CD4-positive, alpha-beta T cell (primary cell): ENCODE results near the gene STK40. TPM values are rescaled to one million over a fixed set of nuclear protein-coding genes. Genes with fewer than 3 reads are reported as not detected.
A peak's percentile ranks its signal among the peaks of the same experiment; 100 is the strongest.

ENCODE experiments used
- ATAC-seq: fragments of 200-7000 bp; cut with Tn5 transposase; one replicate; pipeline ENCODE4 v1.10.0; 2022; ENCODE audit warnings: mild to moderate bottlenecking; ENCODE audit not compliant: poor library complexity
- CTCF ChIA-PET: fragments of 350-600 bp; sonication (Branson Sonifier 250); formaldehyde crosslinking; loops from one replicate; lab custom pipeline; 2021; ENCODE audit warnings: antibody characterized with exemption, inconsistent platforms; lab: Charles Lee
- POLR2A ChIA-PET: fragments of 350-600 bp; sonication (Branson Sonifier 250); formaldehyde crosslinking; loops from one replicate; lab custom pipeline; 2021; ENCODE audit warnings: antibody characterized with exemption, inconsistent platforms; lab: Charles Lee
- DNase-seq, 14 experiments: peaks; one replicate each; pipeline ENCODE4 v3.0.0-alpha.2; 2013 to 2020; ENCODE audit warnings: mixed read lengths in 2 of 14
- H3K27ac ChIP-seq, 2 donors: one replicate each; pipeline versions ENCODE4 v1.5.1 to v1.7.0; 2013; ENCODE audit warnings: low read length in 2 of 2, low read depth in 1 of 2, mild to moderate bottlenecking in 1 of 2
- H3K27me3 ChIP-seq, 2 experiments: 1 replicate in 1 of 2; 2 replicates in 1 of 2; pipeline versions ENCODE4 v1.6.1 to v1.7.0; 2013; ENCODE audit warnings: low read length in 2 of 2, control low read depth in 1 of 2, mild to moderate bottlenecking in 1 of 2, moderate library complexity in 1 of 2; ENCODE audit not compliant: insufficient read depth in 2 of 2, control insufficient read depth in 1 of 2
- H3K36me3 ChIP-seq: one replicate; pipeline ENCODE4 v1.6.1; 2013; ENCODE audit warnings: low read length, control low read depth; ENCODE audit not compliant: insufficient read depth
- H3K4me1 ChIP-seq: one replicate; pipeline ENCODE4 v1.6.1; 2013; ENCODE audit warnings: low read length, control low read depth; ENCODE audit not compliant: insufficient read depth
- H3K4me3 ChIP-seq: one replicate; pipeline ENCODE4 v1.5.1; 2013; ENCODE audit warnings: mild to moderate bottlenecking, low read length, moderate library complexity
- H3K9me3 ChIP-seq, 2 experiments: 1 replicate in 1 of 2; 2 replicates in 1 of 2; pipeline versions ENCODE4 v1.6.1 to v1.7.0; 2013; ENCODE audit warnings: low read length in 2 of 2, mild to moderate bottlenecking in 2 of 2, control low read depth in 1 of 2, moderate library complexity in 1 of 2; ENCODE audit not compliant: control insufficient read depth in 1 of 2, insufficient read depth in 1 of 2
- H3K27ac Mint-ChIP-seq: one replicate; pipeline ENCODE4 v1.8.0; 2020; ENCODE audit warnings: mixed read lengths
- H3K27me3 Mint-ChIP-seq: one replicate; pipeline ENCODE4 v1.8.0; 2021; ENCODE audit warnings: mixed read lengths
- H3K36me3 Mint-ChIP-seq: one replicate; pipeline ENCODE4 v1.8.0; 2021; ENCODE audit warnings: low read depth, mixed read lengths
- H3K4me1 Mint-ChIP-seq: one replicate; pipeline ENCODE4 v1.8.0; 2021; ENCODE audit warnings: low read depth, mixed read lengths
- H3K4me3 Mint-ChIP-seq: one replicate; pipeline ENCODE4 v1.8.0; 2020; ENCODE audit warnings: mild to moderate bottlenecking, mixed read lengths
- H3K9me3 Mint-ChIP-seq: one replicate; pipeline ENCODE4 v1.8.0; 2020; ENCODE audit warnings: mixed read lengths
- intact Hi-C, 2 experiments: fragments of 100-400 bp; cut with DNase I in 1 of 2; cut with micrococcal nuclease in 1 of 2; formaldehyde crosslinking; loops; one replicate each; pipeline versions ENCODE4 v1.15.1 to v1.9.0; 2023 to 2025; cut with DNase I, micrococcal nuclease
- total RNA-seq, 174 experiments: library from RNA in 2 of 174; stranded (reverse) in 2 of 174; gene quantifications; one replicate each; pipeline ENCODE4 v1.2.3 and lab custom pipeline; 2021 to 2026
- TF ChIP-seq, protein P1 (sequence below): fragments of 200-600 bp; IDR thresholded peaks from one replicate; pipeline ENCODE4 v1.8.0; 2022; ENCODE audit warnings: antibody characterized with exemption, mild to moderate bottlenecking

Gene STK40
- total RNA-seq, 2 experiments from 2014 or later = 17.8 to 20.7 TPM

DNA sequence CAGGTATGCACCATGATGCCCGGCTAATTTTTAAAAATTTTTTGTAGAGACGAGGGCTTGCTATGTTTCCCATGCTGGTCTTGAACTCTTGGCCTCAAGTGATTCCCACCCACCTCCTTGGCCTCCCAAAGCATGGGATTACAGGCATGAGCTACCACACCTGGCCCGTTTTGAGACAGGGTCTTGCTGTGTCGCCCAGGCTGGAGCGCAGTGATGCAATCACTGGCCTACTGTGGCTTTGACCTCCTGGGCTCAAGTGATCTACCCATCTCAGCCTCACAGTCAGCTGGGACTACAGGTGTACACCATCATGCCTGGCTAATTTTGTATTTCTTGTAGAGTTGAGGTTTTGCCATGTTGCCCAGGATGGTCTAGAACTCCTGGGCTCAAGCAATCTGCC is 87.1 kb downstream of the STK40 start:
- ChIA-PET POLR2A (interaction anchor here (1.1 kb wide), 1 partner anchor 76 kb away, joined by 3 read pairs; no protein-coding TSS in a partner anchor), CTCF (interaction anchor here (0.6 kb wide), 1 partner anchor 1267 kb away, joined by 3 read pairs; the partner anchor contains the start of gene ZMYM6)
- ATAC-seq (no peak), DNase-seq (no peak)
- no peak overlapping the region for H3K4me3 Mint-ChIP-seq
- TF ChIP-seq, protein P1, sequence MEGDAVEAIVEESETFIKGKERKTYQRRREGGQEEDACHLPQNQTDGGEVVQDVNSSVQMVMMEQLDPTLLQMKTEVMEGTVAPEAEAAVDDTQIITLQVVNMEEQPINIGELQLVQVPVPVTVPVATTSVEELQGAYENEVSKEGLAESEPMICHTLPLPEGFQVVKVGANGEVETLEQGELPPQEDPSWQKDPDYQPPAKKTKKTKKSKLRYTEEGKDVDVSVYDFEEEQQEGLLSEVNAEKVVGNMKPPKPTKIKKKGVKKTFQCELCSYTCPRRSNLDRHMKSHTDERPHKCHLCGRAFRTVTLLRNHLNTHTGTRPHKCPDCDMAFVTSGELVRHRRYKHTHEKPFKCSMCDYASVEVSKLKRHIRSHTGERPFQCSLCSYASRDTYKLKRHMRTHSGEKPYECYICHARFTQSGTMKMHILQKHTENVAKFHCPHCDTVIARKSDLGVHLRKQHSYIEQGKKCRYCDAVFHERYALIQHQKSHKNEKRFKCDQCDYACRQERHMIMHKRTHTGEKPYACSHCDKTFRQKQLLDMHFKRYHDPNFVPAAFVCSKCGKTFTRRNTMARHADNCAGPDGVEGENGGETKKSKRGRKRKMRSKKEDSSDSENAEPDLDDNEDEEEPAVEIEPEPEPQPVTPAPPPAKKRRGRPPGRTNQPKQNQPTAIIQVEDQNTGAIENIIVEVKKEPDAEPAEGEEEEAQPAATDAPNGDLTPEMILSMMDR = no peak
- no peak overlapping the region for H3K4me3 ChIP-seq
- peaks cover 87% of the 10 kb centered on the region for H3K36me3 Mint-ChIP-seq
- no peak overlapping the region for H3K27ac ChIP-seq
- no peak overlapping the region for H3K27ac Mint-ChIP-seq
- H3K9me3 ChIP-seq = no peaks in the 10 kb centered on the region
- intact Hi-C loops = no loop called here
- H3K36me3 ChIP-seq = peaks cover 83% of the 10 kb centered on the region
- no peaks in the 10 kb centered on the region for H3K27me3 Mint-ChIP-seq
- H3K27me3 ChIP-seq = no peaks in the 10 kb centered on the region
- H3K9me3 Mint-ChIP-seq = no peaks in the 10 kb centered on the region
- no peaks in the 10 kb centered on the region for H3K4me1 Mint-ChIP-seq
- no peaks in the 10 kb centered on the region for H3K4me1 ChIP-seq

DNA sequence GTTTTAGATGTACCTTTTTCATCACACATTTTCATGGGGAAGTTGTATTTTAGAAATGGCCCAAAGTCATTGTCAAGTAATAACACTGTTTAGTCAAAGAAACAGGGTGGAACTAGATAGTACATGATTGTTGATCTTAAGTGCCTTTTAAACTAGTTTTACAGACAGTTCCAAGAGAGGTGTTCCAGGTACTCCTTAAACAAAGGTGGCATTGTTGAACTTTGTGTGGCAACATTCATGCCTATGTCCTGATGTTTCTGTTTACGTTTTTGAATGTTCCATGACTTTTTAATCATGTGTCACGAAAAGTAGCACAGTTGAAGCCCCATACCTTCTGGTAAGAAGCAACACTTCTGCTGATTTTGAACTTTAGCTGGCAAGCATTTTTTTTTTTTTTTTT is 88.7 kb downstream of the STK40 start:
- ChIA-PET POLR2A (no interaction called here), CTCF (interaction anchor here (0.9 to 1.3 kb wide), 3 partner anchors 12 to 148 kb away, joined by 3 to 6 read pairs (median 4); partner anchors contain the start of gene TRAPPC3)
- H3K27ac ChIP-seq = no peak overlapping the region
- H3K4me3 Mint-ChIP-seq = no peak overlapping the region
- peaks cover 86% of the 10 kb centered on the region for H3K36me3 Mint-ChIP-seq
- no peaks in the 10 kb centered on the region for H3K4me1 Mint-ChIP-seq
- no peaks in the 10 kb centered on the region for H3K9me3 Mint-ChIP-seq
- DNase-seq = no peak
- H3K36me3 ChIP-seq = peaks cover 83% of the 10 kb centered on the region
- H3K4me1 ChIP-seq = no peaks in the 10 kb centered on the region
- intact Hi-C loops = no loop called here
- H3K27ac Mint-ChIP-seq = no peak overlapping the region
- TF ChIP-seq, protein P1 = no peak
- no peaks in the 10 kb centered on the region for H3K27me3 ChIP-seq
- H3K9me3 ChIP-seq = no peaks in the 10 kb centered on the region
- H3K27me3 Mint-ChIP-seq = no peaks in the 10 kb centered on the region
- no peak for ATAC-seq
- no peak overlapping the region for H3K4me3 ChIP-seq

DNA sequence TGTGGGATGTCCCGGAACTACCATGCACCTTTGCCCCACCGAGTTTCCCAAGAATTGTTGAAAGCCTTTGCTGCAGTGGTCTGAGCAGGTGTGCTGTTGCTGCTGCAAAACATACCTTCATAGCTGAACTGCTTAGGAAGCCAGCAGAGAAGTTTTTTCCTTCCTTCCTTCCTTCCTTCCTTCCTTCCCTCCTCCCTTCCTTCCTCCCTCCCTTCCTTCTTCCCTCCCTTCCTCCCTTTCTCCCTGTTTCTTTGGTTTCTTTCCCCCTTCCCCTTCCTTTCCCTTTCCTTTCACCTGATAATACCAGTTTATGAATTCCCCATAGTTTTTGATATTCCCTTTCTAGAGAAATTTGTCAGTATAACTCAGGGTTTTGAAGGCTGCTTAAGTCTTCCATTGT is 90.3 kb downstream of the STK40 start:
- Histone ChIP-seq H3K9me3 (no peaks in the 10 kb centered on the region), H3K36me3 (peaks cover 83% of the 10 kb centered on the region), H3K27me3 (no peaks in the 10 kb centered on the region), H3K4me1 (no peaks in the 10 kb centered on the region), H3K27ac (peak overlapping the region in 1 of 2 donors; percentile 20), H3K4me3 (no peak overlapping the region)
- intact Hi-C loops = no loop called here
- H3K27ac Mint-ChIP-seq = no peak overlapping the region
- TF ChIP-seq, protein P1 = no peak
- CTCF ChIA-PET = interaction anchor here (0.6 to 1.1 kb wide), 2 partner anchors 10 to 91 kb away, joined by 4 read pairs; no protein-coding TSS in a partner anchor
- no peaks in the 10 kb centered on the region for H3K27me3 Mint-ChIP-seq
- POLR2A ChIA-PET = no interaction called here
- DNase-seq = no peak
- H3K4me3 Mint-ChIP-seq = no peak overlapping the region
- no peaks in the 10 kb centered on the region for H3K9me3 Mint-ChIP-seq
- peaks cover 86% of the 10 kb centered on the region for H3K36me3 Mint-ChIP-seq
- H3K4me1 Mint-ChIP-seq = no peaks in the 10 kb centered on the region
- no peak for ATAC-seq

Other genes starting within 250 kb of the STK40 start
- 10 to 100 TPM; 18.4 to 21.3 TPM for gene TRAPPC3, start 236.4 kb downstream of the STK40 start, total RNA-seq
- 100 to 1,000 TPM; 156 to 163 TPM for gene MAP7D1, start 229.8 kb downstream of the STK40 start, total RNA-seq
- 10 to 100 TPM; 68.7 to 76.1 TPM for gene THRAP3, start 161.5 kb downstream of the STK40 start, total RNA-seq
- gene SH3D21, start 79.6 kb downstream of the STK40 start, total RNA-seq = 1 to 10 TPM; 1.9 to 2.6 TPM
- 1 to 10 TPM; 1.5 to 1.8 TPM for gene EVA1B, start 62.3 kb downstream of the STK40 start, total RNA-seq
- 10 to 100 TPM; 25.6 to 26.0 TPM for gene LSM10, start 12.0 kb upstream of the STK40 start, total RNA-seq
- 1 to 10 TPM in 1 of 2 experiments, under 1 TPM in 1; 0.82 to 2.4 TPM for gene OSCP1, start 64.5 kb upstream of the STK40 start, total RNA-seq
- 10 to 100 TPM; 35.4 to 36.4 TPM for gene MRPS15, start 78.5 kb upstream of the STK40 start, total RNA-seq
- 1 to 10 TPM; 3.7 to 4.1 TPM for gene CSF3R, start 97.0 kb upstream of the STK40 start, total RNA-seq